ENCODE results near the gene TMEM135. TPM values are rescaled to one million over a fixed set of nuclear protein-coding genes. Genes with fewer than 3 reads are reported as not detected.
"Not testable (repeated sequence)": the region's sequence is repeated elsewhere in the genome, so short reads cannot be mapped to it uniquely, and the experiment has no call there.

Gene TMEM135
- total RNA-seq, 1 donor from 2014 or later: 28.8 TPM

DNA sequence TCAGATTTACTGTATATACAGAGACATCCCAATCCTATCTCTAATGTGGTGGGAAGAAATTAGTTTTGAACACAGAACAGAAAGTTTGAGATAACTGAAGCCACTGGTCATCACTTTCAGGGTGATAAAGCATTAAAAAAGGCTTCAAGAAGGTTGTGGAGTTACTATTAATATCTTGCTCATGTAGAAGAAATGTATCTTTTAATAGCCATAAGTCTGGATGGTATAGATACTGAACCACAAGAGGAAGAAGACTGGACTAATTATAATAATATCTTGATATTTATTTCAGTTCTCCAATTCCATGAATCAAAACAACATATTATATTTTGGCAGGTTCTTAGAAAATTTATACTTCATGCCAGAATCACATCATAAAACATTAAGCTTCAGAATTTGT is 137.1 kb downstream of the TMEM135 start:
- no peaks in the 10 kb centered on the region for H3K27me3 Mint-ChIP-seq (ENCODE audit: insufficient read depth)
- DNase-seq (ENCODE audit: low spot score): no peak
- H3K36me3 Mint-ChIP-seq (ENCODE audit: low read depth): peaks cover 12% of the 10 kb centered on the region
- no peak overlapping the region for H3K4me3 Mint-ChIP-seq
- peaks cover 7% of the 10 kb centered on the region for H3K9me3 Mint-ChIP-seq
- H3K4me1 Mint-ChIP-seq (ENCODE audit: low read depth): no peaks in the 10 kb centered on the region
- intact Hi-C loops (cut with micrococcal nuclease): no loop called here
- H3K27ac Mint-ChIP-seq: no peak overlapping the region

GRCh38 chr11:87176044-87176443 is 138.3 kb downstream of the TMEM135 start:
- H3K4me1 Mint-ChIP-seq (ENCODE audit: low read depth): no peaks in the 10 kb centered on the region

GRCh38 chr11:87179621-87180020 is 141.9 kb downstream of the TMEM135 start:
- Mint-ChIP-seq H3K36me3 (ENCODE audit: low read depth) (peaks cover 17% of the 10 kb centered on the region), H3K4me3 (no peak overlapping the region), H3K27ac (no peak overlapping the region), H3K4me1 (ENCODE audit: low read depth) (no peaks in the 10 kb centered on the region), H3K27me3 (ENCODE audit: insufficient read depth) (no peaks in the 10 kb centered on the region), H3K9me3 (peaks cover 7% of the 10 kb centered on the region)
- intact Hi-C loops (cut with micrococcal nuclease): no loop called here
- DNase-seq (ENCODE audit: low spot score): no peak

More at GRCh38 chr11:87176044-87176443, 138.3 kb downstream of the TMEM135 start:
- Mint-ChIP-seq H3K9me3 (peaks cover 7% of the 10 kb centered on the region), H3K27ac (no peak overlapping the region), H3K36me3 (ENCODE audit: low read depth) (peaks cover 17% of the 10 kb centered on the region), H3K27me3 (ENCODE audit: insufficient read depth) (no peaks in the 10 kb centered on the region), H3K4me3 (no peak overlapping the region)
- intact Hi-C loops (cut with micrococcal nuclease): no loop called here
- DNase-seq (ENCODE audit: low spot score): no peak

GRCh38 chr11:87180742-87181141 is 143.0 kb downstream of the TMEM135 start:
- Mint-ChIP-seq H3K36me3 (ENCODE audit: low read depth) (peaks cover 17% of the 10 kb centered on the region), H3K9me3 (peaks cover 7% of the 10 kb centered on the region), H3K4me3 (no peak overlapping the region), H3K4me1 (ENCODE audit: low read depth) (no peaks in the 10 kb centered on the region), H3K27me3 (ENCODE audit: insufficient read depth) (no peaks in the 10 kb centered on the region), H3K27ac (no peak overlapping the region)
- intact Hi-C loops (cut with micrococcal nuclease): no loop called here
- DNase-seq (ENCODE audit: low spot score): no peak

DNA sequence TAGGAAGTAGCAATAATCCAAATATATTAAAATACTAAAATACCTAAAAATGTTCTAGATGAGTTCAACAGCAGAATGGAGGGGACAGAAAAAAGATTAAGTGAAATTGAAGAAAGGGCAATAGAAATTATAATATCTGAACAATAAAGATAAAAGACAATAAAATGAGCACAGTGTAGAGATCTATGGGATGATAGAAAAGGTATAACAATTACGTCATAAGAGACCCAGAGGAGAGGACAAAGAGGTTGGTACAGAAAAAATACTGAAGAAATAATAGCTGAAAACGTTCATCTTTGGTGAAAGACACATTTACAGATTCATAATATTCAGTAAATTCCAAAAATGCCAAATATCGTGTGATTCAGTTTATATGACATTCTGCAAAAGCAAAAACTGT is 143.4 kb downstream of the TMEM135 start:
- no peak for DNase-seq (ENCODE audit: low spot score)
- peaks cover 17% of the 10 kb centered on the region for H3K36me3 Mint-ChIP-seq (ENCODE audit: low read depth)
- H3K27me3 Mint-ChIP-seq (ENCODE audit: insufficient read depth): no peaks in the 10 kb centered on the region
- H3K27ac Mint-ChIP-seq: no peak overlapping the region
- H3K9me3 Mint-ChIP-seq: peaks cover 7% of the 10 kb centered on the region
- H3K4me1 Mint-ChIP-seq (ENCODE audit: low read depth): no peaks in the 10 kb centered on the region
- intact Hi-C loops (cut with micrococcal nuclease): no loop called here
- no peak overlapping the region for H3K4me3 Mint-ChIP-seq

GRCh38 chr11:87185228-87185627 is 147.5 kb downstream of the TMEM135 start:
- no peaks in the 10 kb centered on the region for H3K9me3 Mint-ChIP-seq
- peaks cover 2% of the 10 kb centered on the region for H3K36me3 Mint-ChIP-seq (ENCODE audit: low read depth)
- H3K4me3 Mint-ChIP-seq: no peak overlapping the region
- no peaks in the 10 kb centered on the region for H3K4me1 Mint-ChIP-seq (ENCODE audit: low read depth)
- no peaks in the 10 kb centered on the region for H3K27me3 Mint-ChIP-seq (ENCODE audit: insufficient read depth)
- intact Hi-C loops (cut with micrococcal nuclease): no loop called here
- no peak overlapping the region for H3K27ac Mint-ChIP-seq
- no peak for DNase-seq (ENCODE audit: low spot score)

- no peak overlapping the region for H3K4me3 Mint-ChIP-seq
- H3K27ac Mint-ChIP-seq: no peak overlapping the region
- no peak for DNase-seq (ENCODE audit: low spot score)
- no peaks in the 10 kb centered on the region for H3K36me3 Mint-ChIP-seq (ENCODE audit: low read depth)
- intact Hi-C loops (cut with micrococcal nuclease): no loop called here
- H3K4me1 Mint-ChIP-seq (ENCODE audit: low read depth): no peaks in the 10 kb centered on the region
- H3K27me3 Mint-ChIP-seq (ENCODE audit: insufficient read depth): no peaks in the 10 kb centered on the region
- H3K9me3 Mint-ChIP-seq: no peaks in the 10 kb centered on the region
Measured at GRCh38 chr11:87187076-87187475, 149.3 kb downstream of the TMEM135 start.

DNA sequence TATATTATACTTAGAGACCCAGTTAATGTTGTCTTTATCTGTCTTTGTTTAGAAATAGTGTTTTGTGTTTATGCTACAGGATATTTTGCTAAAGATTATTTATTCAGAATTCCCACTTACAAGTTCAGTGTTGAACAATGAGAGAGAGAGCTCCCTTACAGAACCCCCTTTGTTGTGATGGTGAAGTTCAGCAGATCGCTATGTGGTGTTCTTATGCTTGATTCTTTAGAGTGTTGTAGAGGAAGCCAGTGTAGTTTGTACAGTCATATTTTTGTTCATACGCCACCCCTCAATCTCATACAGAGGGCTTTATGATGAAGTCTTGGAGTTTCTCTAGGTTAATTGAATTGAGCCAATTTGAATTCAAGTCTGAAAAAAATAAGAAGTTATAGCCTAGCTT is 150.2 kb downstream of the TMEM135 start:
- intact Hi-C loops (cut with micrococcal nuclease): no loop called here
- DNase-seq (ENCODE audit: low spot score): no peak
- Mint-ChIP-seq H3K27ac (no peak overlapping the region), H3K4me3 (no peak overlapping the region), H3K36me3 (ENCODE audit: low read depth) (no peaks in the 10 kb centered on the region), H3K4me1 (ENCODE audit: low read depth) (no peaks in the 10 kb centered on the region), H3K9me3 (no peaks in the 10 kb centered on the region), H3K27me3 (ENCODE audit: insufficient read depth) (no peaks in the 10 kb centered on the region)

DNA sequence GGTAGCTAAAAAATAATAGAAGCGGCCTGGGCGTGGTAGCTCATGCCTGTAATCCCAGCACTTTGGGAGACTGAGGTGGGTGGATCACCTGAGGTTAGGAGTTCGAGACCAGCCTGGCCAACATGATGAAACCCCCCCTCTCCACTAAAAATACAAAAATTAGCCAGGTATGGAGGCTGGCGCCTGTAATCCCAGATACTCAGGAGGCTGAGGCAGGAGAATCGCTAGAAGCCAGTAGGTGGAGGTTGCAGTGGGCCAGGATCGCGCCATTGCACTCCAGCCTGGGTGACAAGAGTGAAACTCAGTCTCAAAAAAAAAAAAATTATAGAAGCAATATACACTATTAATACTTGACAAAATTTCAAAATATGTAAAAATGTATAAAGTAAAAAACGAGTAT is 150.7 kb downstream of the TMEM135 start:
- H3K4me1 Mint-ChIP-seq (ENCODE audit: low read depth); intact Hi-C loops (cut with micrococcal nuclease); DNase-seq (ENCODE audit: low spot score); H3K9me3 Mint-ChIP-seq; H3K36me3 Mint-ChIP-seq (ENCODE audit: low read depth); H3K27ac Mint-ChIP-seq; H3K27me3 Mint-ChIP-seq (ENCODE audit: insufficient read depth); H3K4me3 Mint-ChIP-seq: not testable (repeated sequence)

GRCh38 chr11:87188921-87189320 is 151.2 kb downstream of the TMEM135 start:
- intact Hi-C loops (cut with micrococcal nuclease); H3K36me3 Mint-ChIP-seq (ENCODE audit: low read depth); H3K4me1 Mint-ChIP-seq (ENCODE audit: low read depth); DNase-seq (ENCODE audit: low spot score); H3K27me3 Mint-ChIP-seq (ENCODE audit: insufficient read depth); H3K9me3 Mint-ChIP-seq; H3K27ac Mint-ChIP-seq; H3K4me3 Mint-ChIP-seq: not testable (repeated sequence)

DNA sequence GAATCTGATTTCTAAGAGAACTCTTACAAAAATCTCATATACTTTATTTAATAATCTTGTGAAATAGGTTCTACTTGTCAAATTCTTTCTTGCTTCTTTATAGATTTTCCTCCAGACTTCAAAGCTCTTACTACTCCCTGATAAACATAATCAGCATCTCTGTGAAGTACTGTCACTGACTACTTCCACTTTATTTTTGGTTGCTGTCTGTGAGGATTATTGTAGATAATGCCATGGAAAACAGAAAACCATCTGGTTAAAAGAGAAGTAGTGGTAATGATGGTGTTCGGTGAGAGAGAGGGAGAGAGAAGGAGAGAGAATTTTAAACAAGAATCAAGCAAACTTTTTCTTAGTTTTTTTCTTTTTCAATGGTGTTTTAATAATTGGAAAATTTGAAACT is 152.3 kb downstream of the TMEM135 start:
- no peak overlapping the region for H3K27ac Mint-ChIP-seq
- H3K9me3 Mint-ChIP-seq: no peaks in the 10 kb centered on the region
- intact Hi-C loops (cut with micrococcal nuclease): no loop called here
- H3K27me3 Mint-ChIP-seq (ENCODE audit: insufficient read depth): no peaks in the 10 kb centered on the region
- DNase-seq (ENCODE audit: low spot score): no peak
- H3K4me1 Mint-ChIP-seq (ENCODE audit: low read depth): no peaks in the 10 kb centered on the region
- peaks cover 1% of the 10 kb centered on the region for H3K36me3 Mint-ChIP-seq (ENCODE audit: low read depth)
- H3K4me3 Mint-ChIP-seq: no peak overlapping the region

GRCh38 chr11:87193756-87194470 is 156.2 kb downstream of the TMEM135 start:
- no peaks in the 10 kb centered on the region for H3K4me1 Mint-ChIP-seq (ENCODE audit: low read depth)

GRCh38 chr11:87194985-87195820 is 157.5 kb downstream of the TMEM135 start:
- H3K36me3 Mint-ChIP-seq (ENCODE audit: low read depth): peaks cover 1% of the 10 kb centered on the region
- intact Hi-C loops (cut with micrococcal nuclease): no loop called here
- H3K4me1 Mint-ChIP-seq (ENCODE audit: low read depth): no peaks in the 10 kb centered on the region
- no peaks in the 10 kb centered on the region for H3K9me3 Mint-ChIP-seq
- H3K27me3 Mint-ChIP-seq (ENCODE audit: insufficient read depth): no peaks in the 10 kb centered on the region
- no peak overlapping the region for H3K4me3 Mint-ChIP-seq
- no peak for DNase-seq (ENCODE audit: low spot score)
- no peak overlapping the region for H3K27ac Mint-ChIP-seq

More at GRCh38 chr11:87193756-87194470, 156.2 kb downstream of the TMEM135 start:
- no peak for DNase-seq (ENCODE audit: low spot score)
- intact Hi-C loops (cut with micrococcal nuclease): no loop called here
- Mint-ChIP-seq H3K27me3 (ENCODE audit: insufficient read depth) (no peaks in the 10 kb centered on the region), H3K27ac (no peak overlapping the region), H3K9me3 (no peaks in the 10 kb centered on the region), H3K4me3 (no peak overlapping the region), H3K36me3 (ENCODE audit: low read depth) (peaks cover 1% of the 10 kb centered on the region)

Measured in activated T-helper 1 cell treated with anti-CD3 and anti-CD28 coated beads, Interleukin-12 subunit alpha, Interleukin-12 subunit beta, Interleukin-2, Interleukin-4 antibody, amounts not matched to agents 30 ng/mL and 10 ng/mL and 1 ng/mL, durations not matched to agents 14 hours and 24 hours and 36 hours (primary cell).